HepG2 (cell line): ENCODE results near the gene RNF123. TPM values are rescaled to one million over a fixed set of nuclear protein-coding genes. Genes with fewer than 3 reads are reported as not detected.

Experiments used
- ATF7 ChIP-seq, 2 experiments: fragments of 450-650 bp in 1 of 2; sonication (generic) in 1 of 2; formaldehyde crosslinking in 1 of 2; IDR thresholded peaks; 2 replicates each; pipeline versions ENCODE4 v1.4.0 to v1.6.1; 2016 to 2020; ENCODE audit warnings: antibody characterized with exemption in 1 of 2, mild to moderate bottlenecking in 1 of 2, missing genetic modification reagents in 1 of 2
- BCL6 ChIP-seq: IDR thresholded peaks from 2 replicates; pipeline ENCODE4 v1.6.1; 2016; ENCODE audit warnings: missing genetic modification reagents, missing compliant biosample characterization
- EHMT2 ChIP-seq: fragments of 200-600 bp; sonication (generic); IDR thresholded peaks from 2 replicates; pipeline ENCODE4 v1.7.0; 2017; ENCODE audit warnings: antibody characterized with exemption, low read depth, low read length, borderline replicate concordance
- HDAC6 ChIP-seq: fragments of 200-600 bp; sonication (generic); IDR thresholded peaks from 2 replicates; pipeline ENCODE4 v1.7.0; 2017; ENCODE audit warnings: mild to moderate bottlenecking, antibody characterized with exemption, low read length, low read depth
- IRX3 ChIP-seq: sonication (generic); formaldehyde crosslinking; IDR thresholded peaks from 2 replicates; pipeline ENCODE4 v1.8.1; 2023; ENCODE audit warnings: mild to moderate bottlenecking, low read depth, missing genetic modification reagents, borderline replicate concordance
- ISL2 ChIP-seq: sonication (generic); formaldehyde crosslinking; IDR thresholded peaks from 2 replicates; pipeline ENCODE4 v1.5.0; 2020; ENCODE audit warnings: missing genetic modification reagents
- NFATC3 ChIP-seq: sonication (generic); formaldehyde crosslinking; IDR thresholded peaks from 2 replicates; pipeline ENCODE4 v1.5.1; 2020; ENCODE audit warnings: mild to moderate bottlenecking, missing genetic modification reagents
- RAD51 ChIP-seq: fragments of 450-650 bp; IDR thresholded peaks from 2 replicates; pipeline ENCODE4 v1.6.1; 2016; ENCODE audit warnings: borderline replicate concordance
- RBM22 ChIP-seq: fragments of 200-400 bp; formaldehyde crosslinking; optimal IDR thresholded peaks from 2 replicates; pipeline ENCODE3; 2017; ENCODE audit warnings: mild to moderate bottlenecking, low read length, moderate library complexity
- SMAD1 ChIP-seq: sonication (generic); formaldehyde crosslinking; IDR thresholded peaks from 2 replicates; pipeline ENCODE4 v1.4.0; 2020; ENCODE audit warnings: missing genetic modification reagents, low read depth, mild to moderate bottlenecking, borderline replicate concordance
- ZBTB21 ChIP-seq: sonication (generic); formaldehyde crosslinking; IDR thresholded peaks from 2 replicates; pipeline ENCODE4 v1.4.0; 2020; ENCODE audit warnings: missing genetic modification reagents
- ZBTB7A ChIP-seq: sonication (generic); formaldehyde crosslinking; IDR thresholded peaks from 2 replicates; pipeline ENCODE4 v1.8.0; 2022; ENCODE audit warnings: mild to moderate bottlenecking, missing genetic modification reagents
- ZFP62 ChIP-seq: sonication (generic); formaldehyde crosslinking; IDR thresholded peaks from 2 replicates; pipeline ENCODE4 v1.4.0; 2020; ENCODE audit warnings: missing genetic modification reagents
- ZNF337 ChIP-seq: sonication (generic); formaldehyde crosslinking; IDR thresholded peaks from 2 replicates; pipeline ENCODE4 v1.5.1; 2020; ENCODE audit warnings: missing genetic modification reagents, low read depth, mild to moderate bottlenecking, borderline replicate concordance
- ZNF703 ChIP-seq: sonication (generic); formaldehyde crosslinking; IDR thresholded peaks from 2 replicates; pipeline ENCODE4 v1.5.1; 2020; ENCODE audit warnings: missing genetic modification reagents, mild to moderate bottlenecking, moderate library complexity, borderline replicate concordance
- ZNF776 ChIP-seq: sonication (generic); formaldehyde crosslinking; IDR thresholded peaks from 2 replicates; pipeline ENCODE4 v1.4.0; 2020; ENCODE audit warnings: mild to moderate bottlenecking, missing genetic modification reagents
- ZNF883 ChIP-seq: sonication (generic); formaldehyde crosslinking; IDR thresholded peaks from 2 replicates; pipeline ENCODE4 v1.5.1; 2020; ENCODE audit warnings: mild to moderate bottlenecking, missing genetic modification reagents; ENCODE audit errors: not compliant biosample characterization
- ZZZ3 ChIP-seq: sonication (generic); formaldehyde crosslinking; IDR thresholded peaks from 2 replicates; pipeline ENCODE4 v1.4.0; 2020; ENCODE audit warnings: missing genetic modification reagents, mild to moderate bottlenecking, borderline replicate concordance
- polyA plus RNA-seq, 8 experiments: library from polyadenylated mRNA; depleted of rRNA in 3 of 8; stranded (reverse) in 7 of 8; unstranded in 1 of 8; fragments of >200 nt; fragmentation: Illumina TruSeq in 4 of 8; extraction: Trizol in 4 of 8; gene quantifications; 2 replicates each; pipeline versions ENCODE4 v1.2.1 to v1.2.3, GENCODE V29; 2011 to 2016; ENCODE audit warnings: low read depth in 4 of 8, missing spikeins in 1 of 8, mixed read lengths in 1 of 8; ENCODE audit not compliant: insufficient read depth in 1 of 8
- total RNA-seq, 5 experiments: library from RNA; depleted of rRNA; stranded (reverse); fragments of >200 nt; fragmentation: Illumina TruSeq; extraction: Trizol; gene quantifications; 2 replicates each; pipeline ENCODE4 v1.2.3, GENCODE V29; 2016; ENCODE audit warnings: low read depth in 1 of 5
- TF ChIP-seq, protein P1 (sequence below): sonication (generic); formaldehyde crosslinking; IDR thresholded peaks from 2 replicates; pipeline ENCODE4 v1.5.0; 2020; ENCODE audit warnings: missing genetic modification reagents, mild to moderate bottlenecking, borderline replicate concordance
- TF ChIP-seq, protein P2 (sequence below): sonication (generic); formaldehyde crosslinking; conservative IDR thresholded peaks from 2 replicates; pipeline ENCODE4 v1.8.1; 2023; ENCODE audit warnings: missing genetic modification reagents
- TF ChIP-seq, protein P3 (sequence below): sonication (generic); formaldehyde crosslinking; IDR thresholded peaks from 2 replicates; pipeline ENCODE4 v1.4.0; 2020; ENCODE audit warnings: missing genetic modification reagents
- TF ChIP-seq, protein P4 (sequence below): IDR thresholded peaks from 2 replicates; pipeline ENCODE4 v1.6.1; 2018; ENCODE audit warnings: missing genetic modification reagents, mild to moderate bottlenecking, missing compliant biosample characterization
- TF ChIP-seq, protein P5 (sequence below): sonication (generic); formaldehyde crosslinking; IDR thresholded peaks from 2 replicates; pipeline ENCODE4 v1.8.1; 2023; ENCODE audit warnings: mild to moderate bottlenecking, inconsistent platforms, moderate library complexity, missing genetic modification reagents, borderline replicate concordance
- TF ChIP-seq, protein P6 (sequence below): sonication (generic); formaldehyde crosslinking; IDR thresholded peaks from 2 replicates; pipeline ENCODE4 v1.4.0; 2020; ENCODE audit warnings: mild to moderate bottlenecking, missing genetic modification reagents

Gene RNF123
- total and polyA plus RNA-seq, 2 of the 13 experiments (the other 11 are each of a cell fraction or from before 2014, with no cell fraction given): 29.9 to 82.2 TPM

DNA sequence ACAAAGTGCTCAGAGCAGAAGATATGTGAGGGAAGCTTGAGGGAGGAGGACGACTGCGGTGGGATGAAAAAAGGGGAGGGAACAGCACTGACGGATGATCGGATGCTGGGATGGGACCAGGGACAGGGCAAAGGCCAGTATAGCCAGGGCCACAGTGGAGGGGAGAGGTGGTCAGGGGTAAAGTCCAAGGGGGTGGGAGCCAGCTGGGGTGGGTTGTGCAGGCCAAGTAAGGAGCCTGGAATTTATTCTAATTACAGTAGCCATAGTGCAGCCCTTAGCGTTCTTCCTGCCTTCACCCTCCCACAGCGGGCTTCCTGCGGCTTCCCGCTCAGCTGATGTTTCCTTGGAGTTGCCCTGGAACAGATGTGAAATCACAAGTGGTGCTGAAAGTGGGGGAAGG, 22.8 kb upstream of the RNF123 start (continued):
- no peak for TF ChIP-seq RBM22
- no peak for TF ChIP-seq IRX3
- TF ChIP-seq, protein P1, sequence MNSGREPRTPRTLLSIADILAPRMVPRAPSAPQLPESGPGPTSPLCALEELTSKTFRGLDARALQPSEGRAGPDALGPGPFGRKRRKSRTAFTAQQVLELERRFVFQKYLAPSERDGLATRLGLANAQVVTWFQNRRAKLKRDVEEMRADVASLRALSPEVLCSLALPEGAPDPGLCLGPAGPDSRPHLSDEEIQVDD: no peak
- no peak for TF ChIP-seq ZNF703 (CRISPR knock-in tag)
- no peak for TF ChIP-seq NFATC3 (CRISPR knock-in tag)
- no peak for TF ChIP-seq ATF7 (IDR thresholded peaks at IDR 0.05)
- TF ChIP-seq ATF7 (CRISPR knock-in tag; IDR thresholded peaks at IDR 0.05): no peak
- TF ChIP-seq HDAC6: no peak
- TF ChIP-seq, protein P2, sequence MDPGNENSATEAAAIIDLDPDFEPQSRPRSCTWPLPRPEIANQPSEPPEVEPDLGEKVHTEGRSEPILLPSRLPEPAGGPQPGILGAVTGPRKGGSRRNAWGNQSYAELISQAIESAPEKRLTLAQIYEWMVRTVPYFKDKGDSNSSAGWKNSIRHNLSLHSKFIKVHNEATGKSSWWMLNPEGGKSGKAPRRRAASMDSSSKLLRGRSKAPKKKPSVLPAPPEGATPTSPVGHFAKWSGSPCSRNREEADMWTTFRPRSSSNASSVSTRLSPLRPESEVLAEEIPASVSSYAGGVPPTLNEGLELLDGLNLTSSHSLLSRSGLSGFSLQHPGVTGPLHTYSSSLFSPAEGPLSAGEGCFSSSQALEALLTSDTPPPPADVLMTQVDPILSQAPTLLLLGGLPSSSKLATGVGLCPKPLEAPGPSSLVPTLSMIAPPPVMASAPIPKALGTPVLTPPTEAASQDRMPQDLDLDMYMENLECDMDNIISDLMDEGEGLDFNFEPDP: no peak
- TF ChIP-seq ISL2: no peak
- no peak for TF ChIP-seq ZBTB7A (CRISPR knock-in tag)
- no peak for TF ChIP-seq ZZZ3 (CRISPR knock-in tag)
- TF ChIP-seq, protein P3, sequence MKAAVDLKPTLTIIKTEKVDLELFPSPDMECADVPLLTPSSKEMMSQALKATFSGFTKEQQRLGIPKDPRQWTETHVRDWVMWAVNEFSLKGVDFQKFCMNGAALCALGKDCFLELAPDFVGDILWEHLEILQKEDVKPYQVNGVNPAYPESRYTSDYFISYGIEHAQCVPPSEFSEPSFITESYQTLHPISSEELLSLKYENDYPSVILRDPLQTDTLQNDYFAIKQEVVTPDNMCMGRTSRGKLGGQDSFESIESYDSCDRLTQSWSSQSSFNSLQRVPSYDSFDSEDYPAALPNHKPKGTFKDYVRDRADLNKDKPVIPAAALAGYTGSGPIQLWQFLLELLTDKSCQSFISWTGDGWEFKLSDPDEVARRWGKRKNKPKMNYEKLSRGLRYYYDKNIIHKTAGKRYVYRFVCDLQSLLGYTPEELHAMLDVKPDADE (CRISPR knock-in tag): no peak
- no peak for TF ChIP-seq BCL6 (CRISPR knock-in tag)
- TF ChIP-seq, protein P4, sequence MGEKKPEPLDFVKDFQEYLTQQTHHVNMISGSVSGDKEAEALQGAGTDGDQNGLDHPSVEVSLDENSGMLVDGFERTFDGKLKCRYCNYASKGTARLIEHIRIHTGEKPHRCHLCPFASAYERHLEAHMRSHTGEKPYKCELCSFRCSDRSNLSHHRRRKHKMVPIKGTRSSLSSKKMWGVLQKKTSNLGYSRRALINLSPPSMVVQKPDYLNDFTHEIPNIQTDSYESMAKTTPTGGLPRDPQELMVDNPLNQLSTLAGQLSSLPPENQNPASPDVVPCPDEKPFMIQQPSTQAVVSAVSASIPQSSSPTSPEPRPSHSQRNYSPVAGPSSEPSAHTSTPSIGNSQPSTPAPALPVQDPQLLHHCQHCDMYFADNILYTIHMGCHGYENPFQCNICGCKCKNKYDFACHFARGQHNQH (CRISPR knock-in tag): no peak
- TF ChIP-seq ZFP62 (CRISPR knock-in tag): no peak
- TF ChIP-seq, protein P5, sequence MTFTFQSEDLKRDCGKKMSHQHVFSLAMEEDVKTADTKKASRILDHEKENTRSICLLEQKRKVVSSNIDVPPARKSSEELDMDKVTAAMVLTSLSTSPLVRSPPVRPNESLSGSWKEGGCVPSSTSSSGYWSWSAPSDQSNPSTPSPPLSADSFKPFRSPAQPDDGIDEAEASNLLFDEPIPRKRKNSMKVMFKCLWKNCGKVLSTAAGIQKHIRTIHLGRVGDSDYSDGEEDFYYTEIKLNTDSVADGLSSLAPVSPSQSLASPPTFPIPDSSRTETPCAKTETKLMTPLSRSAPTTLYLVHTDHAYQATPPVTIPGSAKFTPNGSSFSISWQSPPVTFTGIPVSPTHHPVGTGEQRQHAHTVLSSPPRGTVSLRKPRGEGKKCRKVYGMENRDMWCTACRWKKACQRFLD (CRISPR knock-in tag): no peak
- TF ChIP-seq ZBTB21 (CRISPR knock-in tag): no peak
- no peak for TF ChIP-seq ZNF776
- no peak for TF ChIP-seq SMAD1 (CRISPR knock-in tag)
- no peak for TF ChIP-seq RAD51
- TF ChIP-seq, protein P6, sequence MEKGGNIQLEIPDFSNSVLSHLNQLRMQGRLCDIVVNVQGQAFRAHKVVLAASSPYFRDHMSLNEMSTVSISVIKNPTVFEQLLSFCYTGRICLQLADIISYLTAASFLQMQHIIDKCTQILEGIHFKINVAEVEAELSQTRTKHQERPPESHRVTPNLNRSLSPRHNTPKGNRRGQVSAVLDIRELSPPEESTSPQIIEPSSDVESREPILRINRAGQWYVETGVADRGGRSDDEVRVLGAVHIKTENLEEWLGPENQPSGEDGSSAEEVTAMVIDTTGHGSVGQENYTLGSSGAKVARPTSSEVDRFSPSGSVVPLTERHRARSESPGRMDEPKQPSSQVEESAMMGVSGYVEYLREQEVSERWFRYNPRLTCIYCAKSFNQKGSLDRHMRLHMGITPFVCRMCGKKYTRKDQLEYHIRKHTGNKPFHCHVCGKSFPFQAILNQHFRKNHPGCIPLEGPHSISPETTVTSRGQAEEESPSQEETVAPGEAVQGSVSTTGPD (CRISPR knock-in tag): no peak
- no peak for TF ChIP-seq EHMT2
- TF ChIP-seq ZNF337 (CRISPR knock-in tag): no peak
- TF ChIP-seq ZNF883: no peak
